ENCODE data around the gene AUTS2.

Gene AUTS2

DNA sequence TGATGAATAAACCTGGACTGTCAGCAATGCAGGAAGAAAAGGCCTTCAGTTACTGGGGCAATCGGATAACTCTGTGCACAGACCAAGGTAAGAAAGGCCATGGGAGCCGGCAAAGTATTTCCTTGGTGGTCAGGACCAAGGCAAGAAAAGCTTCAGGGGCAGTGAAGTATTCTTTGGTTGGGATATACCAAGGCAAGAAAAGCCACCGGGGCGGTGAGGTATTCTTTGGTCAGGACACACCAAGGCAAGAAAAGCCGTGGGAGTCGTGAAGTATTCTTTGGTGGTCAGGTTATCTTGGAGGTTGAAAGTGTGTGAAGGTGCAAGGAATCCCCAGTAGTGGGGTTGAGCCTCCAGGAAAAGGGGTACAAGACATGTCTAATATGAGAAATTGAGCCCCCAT, 1238.7 kb downstream of the AUTS2 start:
- H3K4me3 ChIP-seq (ENCODE audit: low read depth, low read length), result no peak overlapping the region
- no peak for TF ChIP-seq CTCF (IDR thresholded peaks at IDR 0.05; ENCODE audit: low read depth, low read length)

DNA sequence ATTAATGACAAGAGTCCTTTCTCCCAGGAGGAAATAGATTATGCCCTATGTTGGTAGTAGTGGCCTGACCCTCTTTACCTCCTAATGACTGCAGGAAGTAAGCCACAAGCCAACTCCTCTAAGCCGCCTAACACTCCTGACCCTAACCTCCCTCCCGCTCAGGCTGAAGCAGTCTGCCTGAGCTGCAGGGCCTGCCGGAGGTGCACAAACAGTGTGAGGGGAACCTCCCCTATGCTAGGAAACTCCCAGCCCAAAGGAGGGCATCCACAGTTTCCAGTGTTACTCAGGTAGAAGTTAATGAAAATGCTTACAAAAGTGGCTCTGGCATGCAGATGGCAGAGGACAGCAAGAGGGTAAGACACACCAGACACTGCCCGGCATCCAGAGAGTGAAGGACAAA, 1239.3 kb downstream of the AUTS2 start:
- no peak overlapping the region for H3K4me3 ChIP-seq (ENCODE audit: low read depth, low read length)
- TF ChIP-seq CTCF (IDR thresholded peaks at IDR 0.05; ENCODE audit: low read depth, low read length), result no peak

DNA sequence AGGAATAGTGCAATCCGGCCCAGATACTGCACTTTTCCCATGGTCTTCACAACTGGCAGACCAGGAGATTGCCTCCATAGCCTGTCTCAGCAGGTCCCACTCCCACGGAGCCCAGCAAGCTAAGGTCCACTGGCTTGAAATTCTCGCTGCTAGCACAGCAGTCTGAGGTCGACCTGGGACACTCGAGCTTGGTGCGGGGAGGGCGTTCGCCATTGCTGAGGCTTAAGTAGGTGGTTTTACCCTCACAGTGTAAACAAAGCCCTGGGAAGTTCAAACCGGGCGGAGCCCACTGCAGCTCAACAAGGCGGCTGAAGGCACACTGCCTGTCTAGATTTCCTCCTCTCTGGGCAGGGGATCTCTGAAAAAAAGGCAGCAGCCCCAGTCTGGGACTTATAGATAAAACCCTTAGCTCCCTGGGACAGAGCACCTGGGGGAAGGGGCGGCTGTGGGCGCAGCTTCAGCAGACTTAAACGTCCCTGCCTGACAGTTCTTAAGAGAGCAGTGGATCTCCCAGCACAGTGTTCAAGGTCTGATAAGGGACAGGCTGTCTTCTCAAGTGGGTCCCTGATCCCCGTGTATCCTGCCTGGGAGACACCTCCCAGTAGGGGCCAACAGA, 1240.1 kb downstream of the AUTS2 start:
- no peak for TF ChIP-seq CTCF (IDR thresholded peaks at IDR 0.05; ENCODE audit: low read depth, low read length)
- H3K4me3 ChIP-seq (ENCODE audit: low read depth, low read length), result no peak overlapping the region
